Stimulated activated CD8-positive, alpha-beta memory T cell treated with anti-CD3 and anti-CD28 coated beads, Interleukin-4, amount 100 ng/mL, for 4 hours (primary cell): ENCODE measurements around the gene TRDN.
"Not testable (repeated sequence)": the region's sequence is repeated elsewhere in the genome, so short reads cannot be mapped to it uniquely, and the experiment has no call there.

Experiments
- DNase-seq, 2 donors: peaks; one replicate each; pipeline ENCODE4 v3.0.0-alpha.2; 2020; ENCODE audit warnings: low read depth in 2 of 2, low spot score in 1 of 2

Gene TRDN

DNA sequence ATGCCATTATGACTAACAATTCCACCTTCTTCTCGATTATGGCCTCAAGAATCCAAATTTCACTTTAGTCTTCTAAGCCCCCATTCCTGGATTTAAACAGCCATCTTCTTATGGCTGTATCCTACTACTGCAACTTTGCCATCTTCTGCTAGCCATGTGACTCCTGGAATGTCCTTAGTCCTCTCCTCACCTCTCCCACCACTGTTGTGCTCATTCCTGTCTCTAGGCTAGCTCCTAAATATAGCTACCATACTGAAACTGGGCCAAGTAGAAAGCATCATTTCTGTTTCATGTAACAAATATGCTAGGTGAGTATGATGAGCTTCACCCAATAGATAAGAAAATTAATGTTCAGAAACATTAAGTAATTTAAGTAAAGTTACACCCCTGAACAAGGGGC is 327.6 kb downstream of the TRDN start:
- no peak for DNase-seq

DNA sequence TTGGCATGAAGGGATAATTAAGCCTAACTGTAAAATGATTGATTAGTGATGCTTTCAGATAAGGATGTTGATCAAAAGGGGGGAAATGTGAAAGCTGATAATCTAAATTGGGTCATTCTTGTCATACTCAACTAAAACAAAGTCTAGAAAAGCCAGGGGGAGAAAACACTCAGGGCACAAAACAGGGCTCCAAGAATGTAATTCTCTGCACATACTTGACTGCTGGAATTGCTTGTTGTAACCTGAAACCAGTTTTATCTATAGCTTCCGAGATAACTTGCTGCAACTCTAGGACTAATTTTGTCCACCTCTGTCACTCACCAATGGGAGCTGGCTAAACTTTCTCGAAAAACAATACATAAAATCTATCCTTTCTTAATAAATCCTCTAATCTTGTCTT is 330.4 kb downstream of the TRDN start:
- DNase-seq: no peak

DNA sequence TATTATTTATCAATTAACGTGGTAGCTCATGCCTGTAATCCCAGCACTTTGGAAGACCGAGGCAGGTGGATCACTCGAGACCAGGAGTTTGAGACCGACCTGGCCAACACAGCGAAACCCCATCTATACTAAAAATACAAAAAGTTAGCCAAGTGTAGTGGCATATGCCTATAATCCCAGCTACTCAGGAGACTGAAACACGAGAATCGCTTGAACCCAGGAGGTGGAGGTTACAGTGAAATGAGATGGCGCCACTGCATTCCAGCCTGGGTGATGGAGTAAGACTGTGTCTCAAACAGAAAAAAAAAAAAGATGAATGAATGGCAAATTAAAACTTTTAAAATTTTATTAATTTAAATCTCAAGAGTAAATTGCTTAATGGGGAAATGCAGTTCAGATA is 341.1 kb downstream of the TRDN start:
- no peak for DNase-seq

DNA sequence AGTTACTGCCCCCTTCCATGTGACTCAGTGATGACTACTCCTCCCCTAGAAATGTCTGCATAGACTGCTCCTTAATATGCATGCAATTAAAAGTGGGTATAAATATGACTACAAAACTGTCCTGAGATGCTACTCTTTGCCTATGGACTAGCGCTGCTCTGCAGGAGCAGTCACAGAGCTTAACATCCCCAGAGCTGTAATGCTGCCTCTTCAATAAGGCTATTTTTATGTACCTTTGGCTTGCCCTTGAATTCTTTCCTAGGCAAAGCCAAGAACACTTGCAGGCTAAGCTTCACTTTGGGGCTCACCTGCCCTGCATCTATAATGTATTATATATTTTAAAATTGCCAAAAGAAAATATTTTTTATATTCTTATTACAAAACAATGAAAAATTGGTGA is 341.6 kb downstream of the TRDN start:
- no peak for DNase-seq

DNA sequence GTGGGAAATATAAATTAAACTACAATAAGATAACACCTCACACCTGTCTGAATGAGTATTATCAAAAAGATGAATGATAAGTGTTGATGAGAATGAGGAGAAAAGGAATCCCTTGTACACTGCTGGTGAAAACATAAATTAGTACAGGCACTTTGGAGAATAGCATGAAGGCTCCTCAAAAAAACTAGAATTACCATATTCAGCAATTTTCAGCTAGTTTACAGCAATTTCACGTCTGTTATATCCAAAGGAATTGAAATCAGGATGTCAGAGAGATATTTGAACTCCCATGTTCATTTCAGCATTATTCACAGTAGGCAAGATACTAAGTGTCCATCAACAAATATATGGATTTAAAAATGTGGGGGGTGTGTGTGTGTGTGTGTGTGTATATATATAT is 348.1 kb downstream of the TRDN start:
- no peak for DNase-seq

GRCh38 chr6:123276546-123276980 is 360.2 kb downstream of the TRDN start:
- DNase-seq: no peak

- no peak for DNase-seq
Measured at GRCh38 chr6:123263981-123264380, 372.8 kb downstream of the TRDN start.

DNA sequence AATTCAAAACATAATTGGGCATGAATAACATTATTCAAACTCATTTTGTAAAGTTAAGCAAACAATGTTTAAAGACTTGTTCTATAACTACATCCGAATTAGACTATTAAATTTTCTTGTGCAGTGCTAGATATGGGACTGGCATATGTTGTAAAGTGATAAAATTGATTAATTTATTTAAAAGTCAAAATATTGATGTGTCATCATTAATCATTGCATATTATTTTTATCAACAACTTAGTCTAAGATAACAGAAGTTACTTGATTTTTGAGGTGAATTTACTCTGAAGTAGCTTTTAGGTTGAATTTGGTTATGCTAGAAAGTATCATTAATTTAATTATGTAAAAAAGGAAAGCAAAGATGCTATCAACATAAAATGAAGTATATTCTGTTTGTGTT is 396.1 kb downstream of the TRDN start:
- DNase-seq: no peak

GRCh38 chr6:123233336-123233735 is 403.4 kb downstream of the TRDN start:
- no peak for DNase-seq

DNA sequence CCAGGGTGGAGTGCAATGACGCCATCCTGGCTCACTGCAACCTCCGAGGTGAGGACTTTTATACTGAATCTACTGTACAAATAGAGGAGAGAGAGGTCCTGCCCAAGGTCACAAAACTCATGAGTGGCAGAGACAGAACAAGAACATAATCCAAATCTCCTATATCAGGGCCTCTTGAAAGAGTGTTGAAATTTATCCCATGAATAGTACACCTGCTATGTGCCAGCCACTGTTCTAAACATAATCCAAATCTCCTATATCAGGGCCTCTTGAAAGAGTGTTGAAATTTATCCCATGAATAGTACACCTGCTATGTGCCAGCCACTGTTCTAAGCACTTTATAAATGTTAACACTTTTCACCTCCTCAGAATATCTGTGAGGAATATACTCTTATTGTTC is 409.0 kb downstream of the TRDN start:
- not testable (repeated sequence) for DNase-seq

GRCh38 chr6:123226398-123226797 is 410.4 kb downstream of the TRDN start:
- no peak for DNase-seq

GRCh38 chr6:123224077-123224476 is 412.7 kb downstream of the TRDN start:
- no peak for DNase-seq

GRCh38 chr6:123223461-123223860 is 413.3 kb downstream of the TRDN start:
- DNase-seq: no peak

- DNase-seq: no peak
Measured at GRCh38 chr6:123215211-123215610, 421.5 kb downstream of the TRDN start.

- DNase-seq: no peak
Measured at GRCh38 chr6:123214433-123214832, 422.3 kb downstream of the TRDN start.

DNA sequence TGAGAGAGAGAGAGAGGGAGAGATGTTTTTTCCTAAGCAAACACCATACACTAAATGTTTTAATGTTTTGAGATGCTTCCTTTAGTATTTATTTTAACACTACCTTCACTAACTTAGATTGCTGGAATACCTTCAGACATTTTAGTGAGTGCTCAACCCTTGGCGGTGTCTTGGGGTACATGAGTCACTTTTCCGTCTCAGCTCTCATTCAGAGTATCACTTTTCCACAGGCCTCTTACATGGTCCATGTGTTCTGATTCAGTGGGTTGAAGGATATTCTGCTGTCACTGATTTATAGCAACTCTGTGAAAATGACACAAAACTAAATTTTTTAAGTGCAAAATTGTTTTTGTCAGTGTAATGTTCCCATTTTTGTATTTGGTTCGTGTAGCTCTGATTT is 422.8 kb downstream of the TRDN start:
- no peak for DNase-seq

DNA sequence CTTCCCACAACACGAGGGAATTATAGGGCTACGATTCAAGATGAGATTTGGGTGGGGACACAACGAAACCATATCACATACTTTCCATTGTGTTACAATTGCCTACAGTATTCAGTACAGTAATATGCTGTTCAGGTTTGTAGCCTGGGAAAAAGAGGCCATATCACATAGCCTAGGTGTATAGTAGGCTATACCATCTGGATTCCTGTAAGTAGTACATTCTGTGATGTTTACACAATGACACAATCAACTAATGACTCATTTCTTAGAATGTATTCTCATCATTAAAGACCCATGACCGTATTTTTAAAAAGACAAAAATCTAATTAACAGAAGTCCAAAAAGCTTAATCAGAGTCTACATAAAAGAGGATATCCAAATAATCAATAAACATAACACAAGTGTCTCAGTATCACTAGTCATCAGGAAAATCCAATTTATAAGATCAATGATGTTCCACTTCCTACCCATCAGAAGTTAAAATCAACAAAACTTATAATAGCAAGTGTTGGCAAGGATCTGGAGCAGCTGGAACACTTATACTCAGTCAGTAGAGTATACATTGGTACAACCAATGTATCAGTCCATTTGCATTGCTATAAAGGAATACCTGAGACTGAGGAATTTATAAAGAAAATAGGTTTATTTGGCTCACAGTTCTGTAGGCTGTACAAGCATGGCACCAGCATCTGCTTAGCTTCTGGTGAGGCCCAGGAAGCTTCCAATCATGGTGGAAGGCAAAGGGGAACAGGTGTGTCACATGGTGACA is 424.8 kb downstream of the TRDN start:
- DNase-seq: no peak

DNA sequence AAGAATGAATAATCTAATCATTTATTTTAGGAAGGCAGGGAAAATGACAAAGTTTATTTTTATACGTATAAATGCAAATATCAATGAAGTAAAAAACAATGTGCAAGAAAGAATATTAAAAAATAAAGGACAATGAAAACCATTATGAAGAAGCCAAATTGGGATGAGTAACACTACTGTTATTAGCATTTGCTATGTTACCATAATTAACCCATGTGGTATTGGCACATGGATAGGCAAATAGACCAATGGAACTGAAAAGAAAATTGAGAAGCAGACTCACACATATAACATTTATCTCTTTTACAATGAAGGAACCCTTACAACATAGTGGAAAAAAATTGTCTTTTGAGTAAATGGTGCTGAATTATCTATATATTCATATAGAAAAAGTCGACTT is 426.1 kb downstream of the TRDN start:
- no peak for DNase-seq

GRCh38 chr6:123207967-123208510 is 428.7 kb downstream of the TRDN start:
- DNase-seq: no peak

DNA sequence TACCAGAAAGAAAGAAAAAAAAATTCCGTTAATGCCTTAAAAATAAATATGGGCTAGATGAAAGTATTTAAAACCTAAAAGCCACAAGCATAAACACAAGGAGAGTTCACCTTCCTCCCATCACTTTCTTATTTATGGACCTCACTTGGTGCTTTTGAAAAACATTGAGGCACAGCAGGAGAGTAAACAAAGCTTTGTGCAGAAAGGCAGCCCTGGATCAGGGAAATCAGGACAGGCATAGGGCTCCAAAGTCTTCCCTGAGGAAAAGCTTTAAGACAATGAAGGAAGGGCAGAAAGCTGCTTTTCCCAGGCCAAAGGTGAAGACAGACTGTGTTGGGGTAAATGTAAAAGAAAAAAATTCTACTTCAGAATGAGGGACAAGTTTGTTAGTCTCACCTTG is 432.8 kb downstream of the TRDN start:
- no peak for DNase-seq

GRCh38 chr6:123201869-123202372 is 434.8 kb downstream of the TRDN start:
- DNase-seq: no peak

DNA sequence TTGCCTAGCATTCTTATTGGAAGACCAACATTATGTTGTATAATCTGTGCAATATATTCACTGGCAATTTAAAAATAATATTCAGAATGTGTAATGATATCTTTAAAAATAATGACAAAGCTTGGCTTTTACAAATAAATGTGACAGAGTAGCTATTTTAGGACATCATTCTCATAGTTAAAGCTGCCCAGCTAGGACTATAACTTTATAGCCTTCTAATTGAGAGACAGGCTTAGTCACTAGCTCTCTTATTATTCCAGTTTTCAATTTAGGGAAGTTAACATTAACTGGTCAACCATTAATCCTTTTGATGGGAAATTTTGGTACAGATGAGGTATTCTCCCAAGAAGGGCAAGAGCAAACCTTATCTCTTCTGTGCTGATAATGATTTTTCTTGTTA is 443.5 kb downstream of the TRDN start:
- DNase-seq: no peak

- no peak for DNase-seq
Measured at GRCh38 chr6:123189816-123190215, 446.9 kb downstream of the TRDN start.
